ENCODE measurements around the gene TIGIT.
A peak's percentile ranks its signal among the peaks of the same experiment; 100 is the strongest.

TIGIT gene

DNA sequence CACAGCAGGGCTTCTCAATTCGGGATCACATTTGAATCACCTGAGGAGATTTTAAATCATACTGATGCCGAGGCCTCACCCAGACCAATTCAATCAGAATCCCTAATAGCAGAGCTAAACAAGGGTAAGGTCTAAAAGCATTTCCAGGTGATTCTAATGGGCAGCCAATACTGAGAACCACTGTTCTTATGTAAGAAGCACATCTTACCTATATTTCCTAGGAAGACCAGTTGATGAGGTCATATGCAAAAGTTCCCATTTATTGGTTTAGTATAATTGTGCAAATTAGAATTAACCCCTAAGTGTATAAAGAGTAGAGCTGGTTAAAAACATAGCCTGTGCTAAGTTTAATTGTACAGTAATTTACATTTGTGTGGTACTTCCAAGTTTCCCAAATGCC, 2.1 kb downstream of the TIGIT start:
- H3K4me3 ChIP-seq (ENCODE audit: low read depth, low read length), result no peak overlapping the region
- TF ChIP-seq, protein P1, sequence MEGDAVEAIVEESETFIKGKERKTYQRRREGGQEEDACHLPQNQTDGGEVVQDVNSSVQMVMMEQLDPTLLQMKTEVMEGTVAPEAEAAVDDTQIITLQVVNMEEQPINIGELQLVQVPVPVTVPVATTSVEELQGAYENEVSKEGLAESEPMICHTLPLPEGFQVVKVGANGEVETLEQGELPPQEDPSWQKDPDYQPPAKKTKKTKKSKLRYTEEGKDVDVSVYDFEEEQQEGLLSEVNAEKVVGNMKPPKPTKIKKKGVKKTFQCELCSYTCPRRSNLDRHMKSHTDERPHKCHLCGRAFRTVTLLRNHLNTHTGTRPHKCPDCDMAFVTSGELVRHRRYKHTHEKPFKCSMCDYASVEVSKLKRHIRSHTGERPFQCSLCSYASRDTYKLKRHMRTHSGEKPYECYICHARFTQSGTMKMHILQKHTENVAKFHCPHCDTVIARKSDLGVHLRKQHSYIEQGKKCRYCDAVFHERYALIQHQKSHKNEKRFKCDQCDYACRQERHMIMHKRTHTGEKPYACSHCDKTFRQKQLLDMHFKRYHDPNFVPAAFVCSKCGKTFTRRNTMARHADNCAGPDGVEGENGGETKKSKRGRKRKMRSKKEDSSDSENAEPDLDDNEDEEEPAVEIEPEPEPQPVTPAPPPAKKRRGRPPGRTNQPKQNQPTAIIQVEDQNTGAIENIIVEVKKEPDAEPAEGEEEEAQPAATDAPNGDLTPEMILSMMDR (IDR thresholded peaks at IDR 0.05; ENCODE audit: low read depth, low read length), result no peak

DNA sequence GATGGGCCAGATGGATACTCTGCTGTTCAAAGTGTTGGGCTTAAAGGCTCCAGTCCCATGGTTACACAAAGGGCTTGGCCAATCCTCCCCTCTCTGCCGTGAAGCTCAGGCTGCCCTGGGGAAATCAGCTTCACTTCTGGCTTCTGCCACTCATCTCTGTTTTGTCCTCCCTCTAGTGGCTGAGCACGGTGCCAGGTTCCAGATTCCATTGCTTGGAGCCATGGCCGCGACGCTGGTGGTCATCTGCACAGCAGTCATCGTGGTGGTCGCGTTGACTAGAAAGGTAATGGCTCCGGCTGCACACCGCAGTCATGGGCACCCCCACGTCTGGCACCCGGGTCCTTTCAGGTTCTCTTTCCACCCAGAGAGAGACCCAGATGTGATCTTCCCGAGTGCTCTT, 5.6 kb downstream of the TIGIT start:
- no peak overlapping the region for H3K4me3 ChIP-seq (ENCODE audit: low read depth, low read length)
- TF ChIP-seq, protein P1 (IDR thresholded peaks at IDR 0.05; ENCODE audit: low read depth, low read length), result peak; percentile 24; the same call in 1 of the 2 replicates

DNA sequence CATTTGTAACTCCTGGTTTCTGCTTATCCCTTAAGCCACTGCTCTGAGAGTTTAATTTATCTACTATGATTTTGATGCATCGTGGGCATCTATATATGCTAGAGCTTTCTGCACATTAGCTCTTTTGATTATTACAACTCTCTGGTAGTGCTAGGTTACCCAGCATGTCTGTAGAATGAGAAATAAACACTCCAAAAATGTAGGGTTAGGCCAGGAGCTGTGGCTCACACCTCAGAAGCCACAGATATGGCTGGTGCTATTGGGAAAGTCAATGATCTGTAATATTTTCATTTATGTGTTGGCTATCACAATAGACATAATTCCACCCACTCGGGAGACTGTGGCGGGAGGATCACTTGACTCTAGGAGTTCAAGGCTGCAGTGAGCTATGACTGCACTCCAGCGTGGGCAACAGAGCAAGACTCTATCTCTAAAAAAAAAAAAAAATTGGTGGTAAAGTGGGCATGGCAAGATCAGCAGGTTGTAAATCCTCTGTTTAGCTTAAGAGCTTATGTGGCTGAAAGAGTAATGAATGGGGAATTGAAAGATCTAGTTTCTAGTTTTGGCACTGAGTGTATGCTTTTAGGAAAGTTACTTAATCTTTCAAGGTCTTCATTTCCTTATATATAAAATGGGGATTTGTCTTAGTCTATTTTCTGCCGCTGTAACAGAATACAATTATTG, 6.3 kb downstream of the TIGIT start:
- no peak overlapping the region for H3K4me3 ChIP-seq (ENCODE audit: low read depth, low read length)
- TF ChIP-seq, protein P1 (IDR thresholded peaks at IDR 0.05; ENCODE audit: low read depth, low read length), result no peak

DNA sequence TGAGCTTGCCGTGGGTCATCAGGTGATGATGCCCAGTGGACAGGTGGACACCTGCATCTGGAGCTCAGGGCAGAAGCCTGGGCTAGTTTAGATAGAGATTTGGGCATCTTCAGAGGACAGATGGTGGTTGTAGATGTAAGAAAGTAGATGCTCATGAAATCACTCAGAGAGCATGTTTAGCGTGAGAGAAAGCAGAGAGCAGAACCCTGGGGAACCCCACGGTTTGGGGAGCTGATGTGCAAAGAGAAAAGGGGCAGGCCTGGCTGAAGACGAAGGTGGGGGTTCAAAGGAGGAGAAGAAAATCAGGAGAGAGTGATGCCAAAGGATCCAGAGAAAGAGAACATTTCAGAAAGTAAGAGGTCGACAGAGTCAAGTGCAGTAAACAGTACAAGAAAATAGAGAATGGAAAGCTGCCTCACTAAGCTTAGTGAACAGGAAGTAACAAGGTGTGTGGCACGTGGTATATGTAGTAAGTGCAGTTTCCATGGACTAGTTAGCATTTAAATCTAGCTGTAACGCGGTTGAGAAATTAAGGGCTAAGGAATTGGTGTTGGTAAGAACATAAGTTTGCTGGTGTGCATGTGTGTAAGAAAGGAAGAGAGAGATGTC, 13.5 kb downstream of the TIGIT start:
- H3K4me3 ChIP-seq (ENCODE audit: low read depth, low read length), result no peak overlapping the region
- TF ChIP-seq, protein P1 (IDR thresholded peaks at IDR 0.05; ENCODE audit: low read depth, low read length), result no peak

DNA sequence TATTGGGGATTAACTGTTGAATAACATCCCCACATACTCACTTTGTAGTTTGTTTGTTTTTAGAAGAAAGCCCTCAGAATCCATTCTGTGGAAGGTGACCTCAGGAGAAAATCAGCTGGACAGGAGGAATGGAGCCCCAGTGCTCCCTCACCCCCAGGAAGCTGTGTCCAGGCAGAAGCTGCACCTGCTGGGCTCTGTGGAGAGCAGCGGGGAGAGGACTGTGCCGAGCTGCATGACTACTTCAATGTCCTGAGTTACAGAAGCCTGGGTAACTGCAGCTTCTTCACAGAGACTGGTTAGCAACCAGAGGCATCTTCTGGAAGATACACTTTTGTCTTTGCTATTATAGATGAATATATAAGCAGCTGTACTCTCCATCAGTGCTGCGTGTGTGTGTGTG, 14.0 kb downstream of the TIGIT start:
- no peak overlapping the region for H3K4me3 ChIP-seq (ENCODE audit: low read depth, low read length)
- TF ChIP-seq, protein P1 (IDR thresholded peaks at IDR 0.05; ENCODE audit: low read depth, low read length), result no peak

DNA sequence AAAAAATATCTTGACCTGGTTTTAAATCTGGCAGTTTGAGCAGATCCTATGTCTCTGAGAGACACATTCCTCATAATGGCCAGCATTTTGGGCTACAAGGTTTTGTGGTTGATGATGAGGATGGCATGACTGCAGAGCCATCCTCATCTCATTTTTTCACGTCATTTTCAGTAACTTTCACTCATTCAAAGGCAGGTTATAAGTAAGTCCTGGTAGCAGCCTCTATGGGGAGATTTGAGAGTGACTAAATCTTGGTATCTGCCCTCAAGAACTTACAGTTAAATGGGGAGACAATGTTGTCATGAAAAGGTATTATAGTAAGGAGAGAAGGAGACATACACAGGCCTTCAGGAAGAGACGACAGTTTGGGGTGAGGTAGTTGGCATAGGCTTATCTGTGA, 14.5 kb downstream of the TIGIT start:
- H3K4me3 ChIP-seq (ENCODE audit: low read depth, low read length), result no peak overlapping the region
- TF ChIP-seq, protein P1 (IDR thresholded peaks at IDR 0.05; ENCODE audit: low read depth, low read length), result no peak

DNA sequence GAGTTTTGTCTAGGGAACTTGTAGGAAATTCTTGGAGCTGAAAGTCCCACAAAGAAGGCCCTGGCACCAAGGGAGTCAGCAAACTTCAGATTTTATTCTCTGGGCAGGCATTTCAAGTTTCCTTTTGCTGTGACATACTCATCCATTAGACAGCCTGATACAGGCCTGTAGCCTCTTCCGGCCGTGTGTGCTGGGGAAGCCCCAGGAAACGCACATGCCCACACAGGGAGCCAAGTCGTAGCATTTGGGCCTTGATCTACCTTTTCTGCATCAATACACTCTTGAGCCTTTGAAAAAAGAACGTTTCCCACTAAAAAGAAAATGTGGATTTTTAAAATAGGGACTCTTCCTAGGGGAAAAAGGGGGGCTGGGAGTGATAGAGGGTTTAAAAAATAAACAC, 15.0 kb downstream of the TIGIT start:
- H3K4me3 ChIP-seq (ENCODE audit: low read depth, low read length), result no peak overlapping the region
- TF ChIP-seq, protein P1 (IDR thresholded peaks at IDR 0.05; ENCODE audit: low read depth, low read length), result no peak

Measured in WI38 (cell line).